ENCODE measurements around the gene OR5AU1. TPM values are rescaled to one million over a fixed set of nuclear protein-coding genes. Genes with fewer than 3 reads are reported as not detected.

OR5AU1 gene
- total and polyA plus RNA-seq, 2 of the 13 experiments (the other 11 are each of a cell fraction or from before 2014, with no cell fraction given), result not detected

GRCh38 chr14:21191809-21192446 is 36.1 kb upstream of the OR5AU1 start (continued):
- TF ChIP-seq ZNF687 (CRISPR knock-in tag; IDR thresholded peaks at IDR 0.05) (peak; percentile 70), HOXA3 (CRISPR knock-in tag; IDR thresholded peaks at IDR 0.05) (peak; percentile 74), ZNF816 (CRISPR knock-in tag; IDR thresholded peaks at IDR 0.05; ENCODE audit: borderline replicate concordance) (no peak), MTERF4 (CRISPR knock-in tag; IDR thresholded peaks at IDR 0.05) (peak; percentile 53; the same call in 1 of the 2 replicates), CERS6 (CRISPR knock-in tag; IDR thresholded peaks at IDR 0.05) (no peak), TBX2 (CRISPR knock-in tag; IDR thresholded peaks at IDR 0.05; ENCODE audit: borderline replicate concordance) (peak; percentile 36; the same call in 1 of the 2 replicates), KLF12 (CRISPR knock-in tag; IDR thresholded peaks at IDR 0.05; ENCODE audit: borderline replicate concordance) (peak; percentile 74; the same call in 1 of the 2 replicates), CENPX (CRISPR knock-in tag; IDR thresholded peaks at IDR 0.05) (no peak), ZNF709 (CRISPR knock-in tag; IDR thresholded peaks at IDR 0.05) (no peak), PRDM15 (CRISPR knock-in tag; IDR thresholded peaks at IDR 0.05) (no peak), ZBTB43 (CRISPR knock-in tag; conservative IDR thresholded peaks at IDR 0.05) (0 out of 2 replicates have a peak, but pooled peaks have one; percentile 21), ISL2 (CRISPR knock-in tag; IDR thresholded peaks at IDR 0.05) (0 out of 2 replicates have a peak, but pooled peaks have one; percentile 28), FOXO1 (CRISPR knock-in tag; IDR thresholded peaks at IDR 0.05) (0 out of 2 replicates have a peak, but pooled peaks have one; percentile 6), STAG1 (CRISPR knock-in tag; IDR thresholded peaks at IDR 0.05) (peak; percentile 22; the same call in 1 of the 2 replicates), ZNF737 (CRISPR knock-in tag; IDR thresholded peaks at IDR 0.05; ENCODE audit: borderline replicate concordance) (no peak), SP2 (CRISPR knock-in tag; IDR thresholded peaks at IDR 0.05) (no peak), ZNF333 (CRISPR knock-in tag; IDR thresholded peaks at IDR 0.05; ENCODE audit: borderline replicate concordance) (no peak), ZNF510 (CRISPR knock-in tag; IDR thresholded peaks at IDR 0.05; ENCODE audit: low read depth) (no peak)
